Kidney (tissue), 14 donors: ENCODE results near the gene HBEGF. TPM values are rescaled to one million over a fixed set of nuclear protein-coding genes. Genes with fewer than 3 reads are reported as not detected.

Experiments
- DNase-seq, 5 donors: peaks; one replicate each; pipeline ENCODE4 v3.0.0-alpha.2; 2013 to 2020
- FAIRE-seq: peaks from 2 replicates; lab custom pipeline; 2012; peaks lifted over from hg19 to GRCh38; lab: Jason Lieb, UNC
- H3K27ac ChIP-seq, 2 donors: one replicate each; pipeline ENCODE4 v1.7.0; 2013; ENCODE audit warnings: low read depth in 2 of 2, low read length in 2 of 2, inconsistent platforms in 1 of 2
- H3K27me3 ChIP-seq: one replicate; pipeline ENCODE4 v1.7.1; 2013; ENCODE audit warnings: low read length, inconsistent platforms; ENCODE audit not compliant: control insufficient read depth, insufficient read depth
- H3K36me3 ChIP-seq, 3 donors: one replicate each; pipeline versions ENCODE4 v1.7.0 to v1.7.1; 2013; ENCODE audit warnings: low read length in 3 of 3, control low read depth in 1 of 3, inconsistent platforms in 1 of 3; ENCODE audit not compliant: insufficient read depth in 3 of 3, control insufficient read depth in 2 of 3
- H3K4me1 ChIP-seq, 3 donors: one replicate each; pipeline versions ENCODE4 v1.7.0 to v1.7.1; 2013; ENCODE audit warnings: low read length in 3 of 3, inconsistent platforms in 1 of 3, low read depth in 1 of 3; ENCODE audit not compliant: control insufficient read depth in 2 of 3, insufficient read depth in 2 of 3
- H3K4me3 ChIP-seq, 3 donors: one replicate each; pipeline versions ENCODE4 v1.7.0 to v1.8.1; 2013; ENCODE audit warnings: low read length in 3 of 3, control low read depth in 1 of 3, inconsistent platforms in 1 of 3
- H3K9ac ChIP-seq, 3 donors: one replicate each; pipeline versions ENCODE4 v1.7.0 to v1.7.1; 2013; ENCODE audit warnings: low read length in 3 of 3, control low read depth in 1 of 3, inconsistent platforms in 1 of 3
- H3K9me3 ChIP-seq, 3 donors: one replicate each; pipeline versions ENCODE4 v1.7.0 to v1.7.1; 2013; ENCODE audit warnings: low read length in 3 of 3, control low read depth in 1 of 3, inconsistent platforms in 1 of 3; ENCODE audit not compliant: control insufficient read depth in 2 of 3, insufficient read depth in 1 of 3
- intact Hi-C: fragments of 100-400 bp; cut with DNase I; formaldehyde crosslinking; loops from one replicate; pipeline ENCODE4 v1.11.1; 2022
- polyA plus RNA-seq: library from polyadenylated mRNA; stranded (reverse); fragments of 350-450 nt; fragmentation: Illumina TruSeq; extraction: RNeasy Lipid Tissue Mini Kit (QIAGEN cat#74804); gene quantifications from one replicate; pipeline ENCODE4 v1.2.3, GENCODE V29; 2014; ENCODE audit warnings: low read depth, low replicate concordance; ENCODE audit not compliant: insufficient read depth
- total RNA-seq: library from RNA; stranded (reverse); fragmentation: NEBNext Ultra II Directional; extraction: Animal tissue kit (Norgen Biotek cat#: 25700); gene quantifications from one replicate; pipeline ENCODE4 v1.2.1, GENCODE V29; 2021
- TF ChIP-seq, protein P1 (sequence below): IDR thresholded peaks from 3 replicates; pipeline ENCODE4 v1.5.1; 2012; ENCODE audit warnings: mild to moderate bottlenecking, moderate library complexity, borderline replicate concordance; ENCODE audit not compliant: insufficient read depth; ENCODE audit errors: extremely low read depth
- donor health status: control.
- donor health status: control.
- donor health status: control.
- donor health status: control.
- donor health status: control.
- donor health status: DM: yes; HTN: yes; CAD: no.
- donor health status: Normal renal cell carcinoma (clear cell type).

Gene HBEGF
- total and polyA plus RNA-seq, 2 donors from 2014 or later = 6.0 to 7.8 TPM

DNA sequence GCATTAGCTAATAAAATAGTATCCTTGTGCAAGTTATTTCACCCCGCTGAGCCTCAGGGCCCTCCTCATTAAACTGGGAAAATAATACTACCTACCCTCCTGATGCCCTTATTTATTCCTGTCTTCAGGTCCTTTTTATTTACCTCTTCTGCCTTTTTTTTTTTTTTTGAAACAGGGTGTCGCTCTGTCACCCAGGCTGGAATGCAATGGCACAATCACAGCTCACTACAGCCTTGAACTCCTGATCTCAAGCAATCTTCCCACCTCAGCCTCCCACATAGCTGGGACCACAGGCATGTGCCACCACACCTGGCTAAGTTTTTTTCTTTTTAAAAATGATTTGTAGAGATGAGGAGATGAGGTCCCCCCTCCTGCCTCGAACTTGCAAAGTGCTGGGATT is 20.9 kb downstream of the HBEGF start:
- no peaks in the 10 kb centered on the region for H3K36me3 ChIP-seq
- H3K27me3 ChIP-seq = no peaks in the 10 kb centered on the region
- no peak overlapping the region for H3K27ac ChIP-seq
- intact Hi-C loops = no loop called here
- TF ChIP-seq, protein P1, sequence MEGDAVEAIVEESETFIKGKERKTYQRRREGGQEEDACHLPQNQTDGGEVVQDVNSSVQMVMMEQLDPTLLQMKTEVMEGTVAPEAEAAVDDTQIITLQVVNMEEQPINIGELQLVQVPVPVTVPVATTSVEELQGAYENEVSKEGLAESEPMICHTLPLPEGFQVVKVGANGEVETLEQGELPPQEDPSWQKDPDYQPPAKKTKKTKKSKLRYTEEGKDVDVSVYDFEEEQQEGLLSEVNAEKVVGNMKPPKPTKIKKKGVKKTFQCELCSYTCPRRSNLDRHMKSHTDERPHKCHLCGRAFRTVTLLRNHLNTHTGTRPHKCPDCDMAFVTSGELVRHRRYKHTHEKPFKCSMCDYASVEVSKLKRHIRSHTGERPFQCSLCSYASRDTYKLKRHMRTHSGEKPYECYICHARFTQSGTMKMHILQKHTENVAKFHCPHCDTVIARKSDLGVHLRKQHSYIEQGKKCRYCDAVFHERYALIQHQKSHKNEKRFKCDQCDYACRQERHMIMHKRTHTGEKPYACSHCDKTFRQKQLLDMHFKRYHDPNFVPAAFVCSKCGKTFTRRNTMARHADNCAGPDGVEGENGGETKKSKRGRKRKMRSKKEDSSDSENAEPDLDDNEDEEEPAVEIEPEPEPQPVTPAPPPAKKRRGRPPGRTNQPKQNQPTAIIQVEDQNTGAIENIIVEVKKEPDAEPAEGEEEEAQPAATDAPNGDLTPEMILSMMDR = no peak
- FAIRE-seq = no peak
- H3K4me1 ChIP-seq = peaks cover 9 to 19% (median 19%) of the 10 kb centered on the region in 3 donors
- H3K9me3 ChIP-seq = no peaks in the 10 kb centered on the region
- DNase-seq = no peak
- H3K9ac ChIP-seq = no peak overlapping the region
- no peak overlapping the region for H3K4me3 ChIP-seq

DNA sequence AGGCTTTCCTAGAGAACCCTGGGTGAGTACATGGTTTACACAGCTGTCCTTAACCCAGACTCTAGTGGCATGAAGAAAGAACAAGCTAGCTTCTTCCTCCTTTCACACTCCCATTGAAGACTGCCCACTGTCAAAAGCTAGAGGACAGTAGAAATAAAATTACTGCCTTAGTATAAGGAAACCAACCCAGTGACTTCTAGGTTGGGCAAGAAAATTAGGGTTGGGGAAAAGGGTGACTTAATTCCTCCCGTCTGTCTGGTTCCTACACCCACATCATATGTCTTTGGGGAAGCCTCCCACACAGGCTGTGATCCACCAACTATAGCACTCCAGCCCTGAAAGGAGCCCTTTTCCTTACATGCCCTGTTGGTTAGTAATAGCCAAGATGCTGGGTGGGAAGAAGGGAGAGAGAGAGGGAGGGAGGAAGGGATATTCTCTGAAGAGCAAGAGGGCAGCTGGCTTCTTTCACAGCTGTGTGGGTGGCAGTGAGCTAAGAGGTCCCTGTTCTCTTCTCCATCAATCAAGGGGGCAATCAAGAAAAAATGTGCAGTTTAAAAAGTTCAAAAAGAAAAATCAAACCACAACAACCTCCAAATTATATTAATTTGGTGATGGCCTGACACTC is 21.7 kb downstream of the HBEGF start:
- FAIRE-seq = no peak
- no peaks in the 10 kb centered on the region for H3K36me3 ChIP-seq
- H3K4me3 ChIP-seq = no peak overlapping the region
- peak overlapping the region in 1 of 3 donors; percentile 9 for H3K9ac ChIP-seq
- peaks cover 9 to 19% (median 19%) of the 10 kb centered on the region in 3 donors for H3K4me1 ChIP-seq
- DNase-seq = peak in 4 of 5 donors; percentile 46 to 86 (median 76)
- H3K27me3 ChIP-seq = no peaks in the 10 kb centered on the region
- intact Hi-C loops = no loop called here
- H3K27ac ChIP-seq = peak overlapping the region in 1 of 2 donors; percentile 52
- TF ChIP-seq, protein P1 = no peak
- H3K9me3 ChIP-seq = no peaks in the 10 kb centered on the region

DNA sequence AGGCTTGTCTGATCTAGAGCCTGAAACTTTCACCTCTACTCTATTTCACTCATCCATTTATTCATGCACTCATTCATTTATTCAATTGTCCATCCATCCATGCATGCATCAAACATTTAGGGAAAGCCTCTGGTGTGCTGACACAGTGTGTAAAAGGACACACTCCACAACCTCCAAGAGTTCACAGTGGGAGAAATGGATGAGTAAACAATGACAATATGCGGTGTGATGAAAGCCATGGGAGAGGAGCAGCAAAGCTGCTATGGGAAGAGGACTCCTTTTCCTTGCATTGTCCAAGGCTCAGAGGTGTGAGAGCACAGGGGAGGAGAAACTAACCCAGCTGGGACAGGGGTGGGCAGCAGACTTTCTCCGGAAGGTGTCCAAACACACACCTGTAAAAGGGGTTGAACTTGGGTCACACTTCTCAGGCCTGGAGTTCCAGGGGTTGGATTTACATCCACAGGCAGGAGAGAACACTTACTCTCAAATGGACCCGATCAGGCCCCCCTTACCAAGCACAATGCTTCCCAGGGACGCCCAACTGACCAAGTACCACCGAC is 22.3 kb downstream of the HBEGF start:
- DNase-seq = peak in 1 of 5 donors; percentile 33
- Histone ChIP-seq H3K9ac (peak overlapping the region in 1 of 3 donors; percentile 9), H3K36me3 (no peaks in the 10 kb centered on the region), H3K27ac (peak overlapping the region in 1 of 2 donors; percentile 52), H3K4me3 (no peak overlapping the region), H3K27me3 (no peaks in the 10 kb centered on the region), H3K4me1 (peaks cover 9 to 19% (median 19%) of the 10 kb centered on the region in 3 donors), H3K9me3 (no peaks in the 10 kb centered on the region)
- no peak for FAIRE-seq
- TF ChIP-seq, protein P1 = no peak
- intact Hi-C loops = no loop called here
